Activated CD4-positive, alpha-beta T cell treated with anti-CD3 and anti-CD28 coated beads for 36 hours (primary cell): ENCODE measurements around the gene GTF3C4. TPM values are rescaled to one million over a fixed set of nuclear protein-coding genes. Genes with fewer than 3 reads are reported as not detected.

Source experiments
- ATAC-seq: fragments of 200-7000 bp; cut with Tn5 transposase; one replicate; pipeline ENCODE4 v1.10.0; 2021; ENCODE audit warnings: mild to moderate bottlenecking, moderate library complexity
- CTCF ChIA-PET: fragments of 350-600 bp; sonication (Branson Sonifier 250); formaldehyde crosslinking; loops from one replicate; lab custom pipeline; 2021; ENCODE audit warnings: antibody characterized with exemption; lab: Charles Lee
- POLR2A ChIA-PET: fragments of 350-600 bp; sonication (Branson Sonifier 250); formaldehyde crosslinking; loops from one replicate; lab custom pipeline; 2021; ENCODE audit warnings: antibody characterized with exemption, inconsistent platforms; lab: Charles Lee
- DNase-seq: peaks from one replicate; pipeline ENCODE4 v3.0.0-alpha.2; 2020
- H3K27ac Mint-ChIP-seq: one replicate; pipeline ENCODE4 v1.8.0; 2021; ENCODE audit warnings: mixed read lengths
- H3K27me3 Mint-ChIP-seq: one replicate; pipeline ENCODE4 v1.8.0; 2021; ENCODE audit warnings: mixed read lengths
- H3K36me3 Mint-ChIP-seq: one replicate; pipeline ENCODE4 v1.8.0; 2021; ENCODE audit warnings: low read depth, mixed read lengths
- H3K4me1 Mint-ChIP-seq: one replicate; pipeline ENCODE4 v1.8.0; 2021; ENCODE audit warnings: mixed read lengths
- H3K4me3 Mint-ChIP-seq: one replicate; pipeline ENCODE4 v1.8.0; 2021; ENCODE audit warnings: mild to moderate bottlenecking, moderate library complexity, mixed read lengths
- H3K9me3 Mint-ChIP-seq: one replicate; pipeline ENCODE4 v1.8.0; 2021; ENCODE audit warnings: low read depth, mixed read lengths
- intact Hi-C, 2 experiments: fragments of 100-400 bp; cut with DNase I in 1 of 2; cut with micrococcal nuclease in 1 of 2; formaldehyde crosslinking; loops; one replicate each; pipeline versions ENCODE4 v1.14.2 to v1.15.1; 2022 to 2024; cut with DNase I, micrococcal nuclease
- total RNA-seq, 2 experiments: library from RNA; stranded (reverse); gene quantifications; one replicate each; pipeline ENCODE4 v1.2.3, GENCODE V29; 2021

The GTF3C4 gene
- 10 to 100 TPM; 14.3 to 15.0 TPM for total RNA-seq

- peaks cover 52% of the 10 kb centered on the region for H3K4me1 Mint-ChIP-seq
- H3K36me3 Mint-ChIP-seq, result peaks cover 24% of the 10 kb centered on the region
- no peaks in the 10 kb centered on the region for H3K9me3 Mint-ChIP-seq
- ATAC-seq (peak; percentile 44), DNase-seq (peak; percentile 68)
- H3K27me3 Mint-ChIP-seq, result no peaks in the 10 kb centered on the region
- ChIA-PET POLR2A (interaction anchor here (0.8 to 1.1 kb wide), 2 partner anchors 360 to 591 kb away, joined by 3 to 4 read pairs; partner anchors contain the start of genes GTF3C5 and MED27), CTCF (interaction anchor here (0.6 to 1.1 kb wide), 6 partner anchors 9 to 1004 kb away, joined by 3 to 4 read pairs (median 3); no protein-coding TSS in a partner anchor)
- H3K27ac Mint-ChIP-seq, result peak within 1 kb of the TSS; percentile 90
- intact Hi-C loops, result loop anchor here (1.0 to 10.0 kb wide), 14 partner anchors 10 to 1543 kb away; partner anchors contain the start of genes TTF1 (in 2 of the 2), AK8 (in 1 of the 2), GTF3C5 (in 1 of the 2) and MED27 (in 1 of the 2)
- H3K4me3 Mint-ChIP-seq, result peak within 1 kb of the TSS; percentile 89
These were observed at the start of gene GTF3C4 for GRCh38 chr9:132670457-132671391. TSS of gene GTF3C4 (plus strand) at chr9:132670464. CDS start at chr9:132670599, 135 bp downstream.

DNA sequence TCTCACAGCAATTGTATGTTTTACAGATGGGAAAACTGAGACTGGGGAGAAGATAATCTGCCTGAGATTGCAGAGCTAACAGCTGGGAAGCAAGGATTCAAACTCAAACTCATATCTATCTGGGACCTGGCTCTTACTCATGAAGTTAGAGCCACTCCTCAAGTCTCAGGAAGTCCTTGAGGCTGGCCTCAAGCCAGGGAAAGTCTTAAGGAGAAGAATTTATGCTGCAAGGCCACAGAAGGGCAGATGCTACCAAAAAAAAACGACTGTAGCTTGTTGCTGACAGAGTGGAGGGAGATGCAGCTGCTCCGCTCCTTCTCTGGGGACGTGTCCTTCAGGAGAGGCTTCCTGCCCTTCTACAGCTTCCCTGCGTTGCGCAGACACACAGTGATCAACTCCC, 48.1 kb upstream of the GTF3C4 start:
- no peak overlapping the region for H3K4me3 Mint-ChIP-seq
- peaks cover 51% of the 10 kb centered on the region for H3K36me3 Mint-ChIP-seq
- CTCF ChIA-PET, result interaction anchor here (0.6 to 1.0 kb wide), 3 partner anchors 135 to 719 kb away, joined by 3 to 4 read pairs (median 3); no protein-coding TSS in a partner anchor
- H3K9me3 Mint-ChIP-seq, result no peaks in the 10 kb centered on the region
- ATAC-seq (no peak), DNase-seq (no peak)
- H3K27me3 Mint-ChIP-seq, result no peaks in the 10 kb centered on the region
- H3K27ac Mint-ChIP-seq, result no peak overlapping the region
- POLR2A ChIA-PET, result no interaction called here
- no peaks in the 10 kb centered on the region for H3K4me1 Mint-ChIP-seq
- intact Hi-C loops, result no loop called here

GRCh38 chr9:132626285-132626684, 44.0 kb upstream of the GTF3C4 start:
- no peak overlapping the region for H3K27ac Mint-ChIP-seq
- H3K36me3 Mint-ChIP-seq, result peaks cover 64% of the 10 kb centered on the region
- intact Hi-C loops, result no loop called here
- POLR2A ChIA-PET, result no interaction called here
- DNase-seq (no peak), ATAC-seq (no peak)
- CTCF ChIA-PET, result no interaction called here
- no peaks in the 10 kb centered on the region for H3K9me3 Mint-ChIP-seq
- H3K4me1 Mint-ChIP-seq, result no peaks in the 10 kb centered on the region
- H3K4me3 Mint-ChIP-seq, result no peak overlapping the region
- no peaks in the 10 kb centered on the region for H3K27me3 Mint-ChIP-seq

- Mint-ChIP-seq H3K27me3 (no peaks in the 10 kb centered on the region), H3K4me3 (no peak overlapping the region), H3K27ac (no peak overlapping the region), H3K36me3 (peaks cover 65% of the 10 kb centered on the region), H3K9me3 (no peaks in the 10 kb centered on the region), H3K4me1 (no peaks in the 10 kb centered on the region)
- ATAC-seq (no peak), DNase-seq (no peak)
- intact Hi-C loops, result no loop called here
- POLR2A ChIA-PET, result no interaction called here
- CTCF ChIA-PET, result no interaction called here
These were observed 43.2 kb upstream of the GTF3C4 start for GRCh38 chr9:132627106-132627505.

DNA sequence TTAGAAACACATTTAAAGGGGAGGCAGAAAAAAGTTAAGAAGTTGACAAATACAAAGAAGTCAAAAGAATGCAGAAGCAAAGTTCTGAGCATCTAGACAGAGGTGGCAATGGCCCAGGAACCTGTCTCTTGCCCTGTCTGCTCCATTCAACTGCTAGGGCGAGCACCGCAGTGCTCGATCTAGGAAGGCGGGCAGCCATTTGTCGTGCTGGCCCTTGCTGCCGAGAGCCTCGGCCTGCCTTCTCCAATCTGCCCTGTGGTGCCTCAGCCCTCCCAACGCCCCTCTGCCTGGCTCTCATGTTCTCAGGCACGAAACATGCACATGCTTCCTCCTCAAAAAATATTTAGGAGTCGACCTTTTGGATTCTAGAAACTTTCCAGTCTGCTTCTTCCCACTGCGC, 42.7 kb upstream of the GTF3C4 start:
- H3K9me3 Mint-ChIP-seq, result no peaks in the 10 kb centered on the region
- POLR2A ChIA-PET, result no interaction called here

GRCh38 chr9:132628746-132629145, 41.5 kb upstream of the GTF3C4 start:
- no peak for ATAC-seq
- no peaks in the 10 kb centered on the region for H3K4me1 Mint-ChIP-seq
- H3K27me3 Mint-ChIP-seq, result no peaks in the 10 kb centered on the region
- H3K36me3 Mint-ChIP-seq, result peaks cover 66% of the 10 kb centered on the region
- no peak for DNase-seq
- no peaks in the 10 kb centered on the region for H3K9me3 Mint-ChIP-seq
- H3K4me3 Mint-ChIP-seq, result no peak overlapping the region
- no peak overlapping the region for H3K27ac Mint-ChIP-seq
- ChIA-PET CTCF (no interaction called here), POLR2A (no interaction called here)
- intact Hi-C loops, result no loop called here

More for the DNA sequence above, 42.7 kb upstream of the GTF3C4 start:
- no peak for ATAC-seq
- Mint-ChIP-seq H3K4me1 (no peaks in the 10 kb centered on the region), H3K4me3 (no peak overlapping the region), H3K27me3 (no peaks in the 10 kb centered on the region), H3K36me3 (peaks cover 64% of the 10 kb centered on the region), H3K27ac (no peak overlapping the region)
- CTCF ChIA-PET, result no interaction called here
- intact Hi-C loops, result no loop called here
- DNase-seq, result no peak

- ATAC-seq (no peak), DNase-seq (no peak)
- Mint-ChIP-seq H3K9me3 (no peaks in the 10 kb centered on the region), H3K4me1 (no peaks in the 10 kb centered on the region), H3K36me3 (peaks cover 64% of the 10 kb centered on the region), H3K27me3 (no peaks in the 10 kb centered on the region), H3K27ac (no peak overlapping the region), H3K4me3 (no peak overlapping the region)
- intact Hi-C loops, result no loop called here
- POLR2A ChIA-PET, result no interaction called here
- CTCF ChIA-PET, result no interaction called here
These were observed 40.1 kb upstream of the GTF3C4 start for GRCh38 chr9:132630116-132630515.

DNA sequence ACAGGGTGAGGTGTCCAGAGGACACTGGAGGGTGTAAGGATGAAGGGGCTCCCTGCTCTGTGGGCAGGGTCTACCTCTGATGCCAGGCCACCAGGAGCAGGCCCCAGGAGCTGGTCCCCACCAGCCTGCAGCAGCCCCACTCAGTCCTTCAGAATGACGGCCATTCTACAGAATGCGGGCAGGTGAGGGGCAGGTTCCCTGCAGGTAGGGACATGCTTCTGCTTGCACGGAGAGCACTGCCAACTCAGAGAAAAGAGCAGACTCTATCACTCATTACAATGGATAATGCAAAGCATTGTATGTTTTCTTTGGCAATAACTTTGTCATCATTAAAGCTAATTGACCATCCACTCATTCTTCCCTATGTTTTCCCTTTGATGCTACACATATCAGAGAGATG, 39.5 kb upstream of the GTF3C4 start:
- intact Hi-C loops, result no loop called here
- no peaks in the 10 kb centered on the region for H3K27me3 Mint-ChIP-seq
- no peak for ATAC-seq

DNA sequence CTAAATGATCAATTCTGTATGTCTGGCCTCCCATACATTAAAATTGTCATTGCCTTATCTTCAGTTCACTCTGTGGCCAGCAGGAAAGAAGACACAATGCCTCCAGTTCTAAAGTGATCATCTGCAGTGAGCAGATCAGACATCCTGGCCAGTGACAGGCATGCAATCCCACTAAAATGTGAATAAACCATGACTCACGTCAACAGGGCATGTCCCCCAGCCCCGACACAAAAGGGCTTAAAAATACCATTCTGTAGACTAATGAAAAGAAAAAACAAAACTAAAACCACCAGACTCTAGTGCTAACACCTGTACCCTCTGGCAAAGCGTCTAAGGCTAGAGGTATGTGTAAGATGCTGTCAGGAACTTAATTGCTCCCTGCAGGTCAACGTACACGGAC, 39.0 kb upstream of the GTF3C4 start:
- intact Hi-C loops, result no loop called here
- H3K9me3 Mint-ChIP-seq, result no peaks in the 10 kb centered on the region
- ChIA-PET CTCF (interaction anchor here (0.9 kb wide), 1 partner anchor 19 kb away, joined by 4 read pairs; no protein-coding TSS in a partner anchor), POLR2A (no interaction called here)
- no peaks in the 10 kb centered on the region for H3K27me3 Mint-ChIP-seq
- no peak overlapping the region for H3K4me3 Mint-ChIP-seq
- no peak overlapping the region for H3K27ac Mint-ChIP-seq
- no peak for ATAC-seq
- no peaks in the 10 kb centered on the region for H3K4me1 Mint-ChIP-seq
- H3K36me3 Mint-ChIP-seq, result peaks cover 57% of the 10 kb centered on the region
- DNase-seq, result no peak

More for the DNA sequence above, 39.5 kb upstream of the GTF3C4 start:
- no peak overlapping the region for H3K4me3 Mint-ChIP-seq
- no peak overlapping the region for H3K27ac Mint-ChIP-seq
- ChIA-PET CTCF (no interaction called here), POLR2A (no interaction called here)
- no peaks in the 10 kb centered on the region for H3K4me1 Mint-ChIP-seq
- H3K36me3 Mint-ChIP-seq, result peaks cover 60% of the 10 kb centered on the region
- DNase-seq, result no peak
- no peaks in the 10 kb centered on the region for H3K9me3 Mint-ChIP-seq

DNA sequence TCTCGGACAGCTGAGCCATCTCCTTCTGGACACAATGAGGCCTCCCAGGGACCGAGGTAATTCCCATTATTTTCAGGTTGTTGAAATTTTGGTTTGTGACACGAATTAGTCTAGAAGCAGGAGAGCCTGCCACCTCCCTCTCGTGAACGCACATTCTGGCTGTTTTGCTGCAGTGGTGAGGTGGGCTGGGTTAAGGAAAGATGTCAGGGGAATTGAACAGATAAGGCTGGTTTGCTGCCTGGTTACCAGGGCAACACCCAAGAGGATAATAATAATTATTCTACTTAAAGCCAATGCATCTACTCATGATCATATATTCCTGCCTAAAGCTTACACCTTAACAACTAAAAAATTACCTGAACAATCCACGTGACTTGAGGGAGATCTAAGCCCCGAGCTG, 38.6 kb upstream of the GTF3C4 start:
- no peaks in the 10 kb centered on the region for H3K27me3 Mint-ChIP-seq
- H3K27ac Mint-ChIP-seq, result no peak overlapping the region
- H3K4me3 Mint-ChIP-seq, result no peak overlapping the region
- ChIA-PET CTCF (interaction anchor here (0.9 kb wide), 1 partner anchor 19 kb away, joined by 4 read pairs; no protein-coding TSS in a partner anchor), POLR2A (no interaction called here)
- H3K4me1 Mint-ChIP-seq, result no peaks in the 10 kb centered on the region
- H3K36me3 Mint-ChIP-seq, result peaks cover 56% of the 10 kb centered on the region
- no peaks in the 10 kb centered on the region for H3K9me3 Mint-ChIP-seq
- ATAC-seq, result no peak
- intact Hi-C loops, result no loop called here
- no peak for DNase-seq

GRCh38 chr9:132632413-132633129, 37.7 kb upstream of the GTF3C4 start:
- Mint-ChIP-seq H3K27me3 (no peaks in the 10 kb centered on the region), H3K4me1 (no peaks in the 10 kb centered on the region), H3K36me3 (peaks cover 57% of the 10 kb centered on the region), H3K4me3 (no peak overlapping the region), H3K27ac (no peak overlapping the region), H3K9me3 (no peaks in the 10 kb centered on the region)
- ChIA-PET CTCF (interaction anchor here (0.9 kb wide), 1 partner anchor 20 kb away, joined by 4 read pairs; no protein-coding TSS in a partner anchor), POLR2A (no interaction called here)
- peak; percentile 36 for ATAC-seq
- no peak for DNase-seq
- intact Hi-C loops, result no loop called here
